HG03159 (cell line): ENCODE measurements around the gene EXD3.
"Not testable (repeated sequence)": the region's sequence is repeated elsewhere in the genome, so short reads cannot be mapped to it uniquely, and the experiment has no call there.

ENCODE experiments used
- ATAC-seq: cut with Tn5 transposase; IDR thresholded peaks from one replicate; pipeline ENCODE4 v1.9.1; 2021; ENCODE audit warnings: mild to moderate bottlenecking, moderate library complexity; ENCODE audit not compliant: unreplicated experiment

The EXD3 gene

DNA sequence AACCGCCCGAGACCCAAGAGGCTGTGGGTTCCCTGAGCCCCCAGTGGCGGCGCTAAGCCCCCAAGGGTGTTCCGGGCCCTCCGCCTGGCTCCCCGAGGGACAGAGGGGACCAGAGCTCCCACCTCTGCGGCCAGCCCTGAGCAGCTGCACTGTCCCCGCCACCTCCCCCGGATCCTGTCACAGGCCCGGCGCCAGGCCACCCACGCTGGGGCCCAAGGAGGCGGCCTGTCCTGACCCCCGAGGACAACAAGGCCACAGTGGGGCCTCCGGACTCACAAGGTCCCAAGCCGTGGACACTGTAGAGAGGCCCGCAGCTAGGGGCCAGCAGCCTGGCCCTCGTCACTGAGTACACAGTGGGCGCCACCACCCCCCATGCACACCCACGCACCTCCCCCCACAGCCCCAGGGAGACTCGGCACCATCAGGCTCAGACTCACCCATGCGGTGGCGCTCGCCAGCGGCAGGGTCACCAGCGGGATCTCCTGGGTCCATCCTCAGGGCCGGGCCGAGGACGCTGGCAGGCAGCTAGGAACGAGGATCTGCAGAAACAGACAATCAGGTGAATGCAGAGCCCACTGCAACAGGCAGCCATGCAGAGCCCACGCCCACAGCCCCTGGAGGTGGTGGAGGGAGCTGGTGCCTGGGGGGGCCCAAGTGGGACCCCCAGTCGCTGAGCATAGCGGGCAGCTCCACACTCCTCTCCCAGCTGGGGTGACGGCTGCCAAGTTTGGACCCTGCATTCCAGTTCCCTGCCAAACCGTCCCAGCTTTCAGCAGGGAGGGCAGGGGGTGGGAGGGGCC is 27.9 kb downstream of the EXD3 start:
- no peak for ATAC-seq

DNA sequence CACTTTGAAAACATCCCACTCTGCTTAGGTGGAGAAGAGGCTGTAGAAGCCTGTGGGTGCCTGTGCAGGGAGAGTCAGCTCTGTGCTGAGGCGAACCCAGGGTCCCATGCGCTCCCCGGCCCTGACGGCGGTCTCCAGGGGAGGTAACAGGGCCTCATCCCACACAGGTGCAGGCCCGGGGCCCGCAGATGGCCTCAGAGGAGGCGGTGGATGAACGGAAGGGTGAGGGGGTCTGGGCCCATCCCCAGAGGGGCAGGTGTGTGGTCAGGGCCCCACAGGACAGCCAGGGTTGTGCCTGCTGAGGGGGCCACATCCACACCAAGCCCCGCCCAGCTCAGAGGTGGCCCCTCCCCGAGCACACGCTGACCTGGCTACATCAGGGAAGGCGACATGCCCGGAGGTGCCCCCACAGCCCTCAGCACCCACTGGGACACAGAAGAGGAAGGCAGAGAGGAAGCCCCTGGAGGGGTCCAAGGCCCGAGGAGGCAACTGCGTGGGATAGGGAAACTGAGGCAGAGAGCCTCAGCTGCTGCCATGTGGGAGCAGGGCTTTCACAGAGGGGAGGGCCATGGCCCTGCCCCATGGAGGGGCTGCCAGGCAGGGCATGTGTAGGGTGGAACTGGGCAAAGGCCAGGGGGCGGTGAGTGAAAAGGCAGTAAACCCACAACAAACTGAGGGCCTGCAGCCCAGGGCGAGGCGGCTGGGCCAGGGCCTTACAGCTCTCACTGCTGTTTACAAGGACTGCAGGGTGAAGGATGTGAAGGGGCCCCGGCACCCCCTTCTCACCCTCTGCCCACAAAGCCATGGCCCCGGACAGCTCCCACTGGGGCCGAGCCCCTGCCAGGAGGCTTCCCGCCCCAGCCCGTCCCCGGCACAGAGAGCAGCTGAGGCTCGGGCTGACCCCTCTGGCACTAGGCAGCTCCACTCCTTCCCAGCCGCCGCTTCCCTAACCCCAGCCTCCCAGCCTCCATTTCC is 29.5 kb downstream of the EXD3 start:
- no peak for ATAC-seq

- no peak for ATAC-seq
Measured at GRCh38 chr9:137392232-137393007, 30.5 kb downstream of the EXD3 start.

DNA sequence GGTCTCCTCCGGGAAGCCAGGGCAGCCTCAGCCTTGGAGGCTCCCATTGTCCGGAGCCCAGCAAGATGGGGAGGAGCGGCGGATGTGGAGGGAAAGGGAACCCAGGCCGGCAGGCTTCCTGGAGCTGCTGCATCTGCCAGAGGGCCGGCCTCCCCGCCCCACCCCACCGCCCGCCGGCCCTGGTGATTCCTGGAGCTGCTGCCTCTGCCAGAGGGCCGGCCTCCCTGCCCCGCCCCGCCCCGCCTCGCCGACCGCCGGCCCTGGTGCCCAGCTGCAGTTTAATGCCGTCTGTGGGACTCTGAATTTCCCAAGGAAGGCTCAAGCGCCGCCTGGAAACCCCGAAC is 31.6 kb downstream of the EXD3 start:
- no peak for ATAC-seq

- ATAC-seq, result no peak
Measured at GRCh38 chr9:137390553-137391410, 32.2 kb downstream of the EXD3 start.

GRCh38 chr9:137389428-137389746 is 33.6 kb downstream of the EXD3 start:
- ATAC-seq, result no peak

DNA sequence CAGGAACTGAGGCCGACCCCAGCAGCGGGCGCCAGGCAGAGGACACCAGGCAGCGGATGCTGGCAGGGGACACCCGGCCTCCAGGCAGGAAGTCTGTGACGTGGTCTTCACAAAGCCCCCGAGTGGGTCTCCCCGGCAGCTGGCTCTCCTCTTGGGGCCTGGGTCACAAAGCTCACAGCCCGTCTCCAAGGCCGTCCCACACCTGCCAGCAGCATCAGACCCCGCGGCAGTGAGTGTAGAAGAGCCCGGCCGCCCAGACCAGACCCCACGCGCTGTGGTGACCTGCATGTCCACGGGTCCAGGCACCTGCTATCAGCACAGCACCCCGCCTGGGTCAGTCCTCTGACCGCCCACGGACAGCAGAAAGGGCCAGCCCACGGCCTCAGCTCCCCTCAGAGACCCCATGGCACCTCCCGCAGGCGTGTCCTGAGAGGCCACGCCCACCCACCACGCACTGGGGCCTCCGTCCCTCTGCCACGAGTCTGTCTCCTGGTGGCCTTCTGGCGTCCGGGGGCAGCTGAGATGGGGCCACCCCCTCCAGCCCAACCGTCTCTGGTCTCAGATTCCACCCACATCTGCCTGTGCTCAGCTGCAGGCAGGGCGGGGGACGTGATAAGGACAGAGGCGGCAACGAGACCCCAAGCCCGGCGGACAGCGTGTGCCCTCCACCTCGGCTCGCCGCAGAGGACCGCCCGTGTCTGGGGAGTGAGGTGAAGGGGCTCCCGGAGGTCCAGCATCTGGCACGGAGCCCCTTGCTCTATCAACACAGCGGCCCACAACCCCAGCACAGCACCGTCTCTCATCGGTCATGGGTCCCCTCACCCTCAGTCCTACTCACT is 34.2 kb downstream of the EXD3 start:
- no peak for ATAC-seq

- ATAC-seq, result no peak
Measured at GRCh38 chr9:137387891-137388560, 34.9 kb downstream of the EXD3 start.

DNA sequence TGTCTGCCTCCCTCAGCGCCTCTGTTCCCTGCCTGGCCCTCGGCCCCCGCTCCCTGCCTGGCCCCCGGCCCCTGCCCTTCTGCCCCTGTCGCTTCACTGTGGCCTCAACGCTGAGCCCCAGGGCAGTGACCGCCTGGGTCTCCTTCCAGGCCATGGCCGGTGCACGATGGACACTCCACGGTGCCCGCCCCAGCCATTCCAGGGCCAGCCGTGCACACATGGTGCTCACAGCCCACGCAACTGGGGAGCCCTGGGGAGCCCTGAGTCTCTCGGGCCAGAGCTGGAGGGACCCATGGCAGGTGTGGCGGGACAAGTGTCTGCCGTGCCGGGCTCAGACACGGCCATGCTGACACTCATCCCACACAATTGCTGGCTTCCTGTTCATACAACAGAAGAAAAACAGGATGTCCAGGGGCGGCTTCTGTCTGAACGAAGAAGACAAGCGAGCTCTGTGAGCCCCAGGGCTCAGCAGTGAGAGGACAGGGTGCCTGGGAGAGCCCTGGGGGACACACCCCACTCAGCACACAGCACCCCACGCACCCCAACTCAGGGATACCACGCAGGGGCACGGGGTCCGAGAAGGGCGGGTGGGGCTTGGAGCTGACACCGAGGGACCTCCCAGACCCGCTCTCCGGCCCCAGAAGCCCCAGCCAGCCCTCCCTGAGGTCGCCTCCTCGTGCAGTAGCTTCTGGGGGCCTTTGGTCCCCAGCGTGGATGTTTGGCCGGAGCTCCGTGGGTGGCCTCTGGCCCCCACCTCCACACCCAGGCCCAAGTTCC is 35.7 kb downstream of the EXD3 start:
- ATAC-seq, result no peak

GRCh38 chr9:137386507-137387113 is 36.4 kb downstream of the EXD3 start:
- ATAC-seq, result not testable (repeated sequence)

- ATAC-seq, result no peak
Measured at GRCh38 chr9:137385061-137385655, 37.8 kb downstream of the EXD3 start.

DNA sequence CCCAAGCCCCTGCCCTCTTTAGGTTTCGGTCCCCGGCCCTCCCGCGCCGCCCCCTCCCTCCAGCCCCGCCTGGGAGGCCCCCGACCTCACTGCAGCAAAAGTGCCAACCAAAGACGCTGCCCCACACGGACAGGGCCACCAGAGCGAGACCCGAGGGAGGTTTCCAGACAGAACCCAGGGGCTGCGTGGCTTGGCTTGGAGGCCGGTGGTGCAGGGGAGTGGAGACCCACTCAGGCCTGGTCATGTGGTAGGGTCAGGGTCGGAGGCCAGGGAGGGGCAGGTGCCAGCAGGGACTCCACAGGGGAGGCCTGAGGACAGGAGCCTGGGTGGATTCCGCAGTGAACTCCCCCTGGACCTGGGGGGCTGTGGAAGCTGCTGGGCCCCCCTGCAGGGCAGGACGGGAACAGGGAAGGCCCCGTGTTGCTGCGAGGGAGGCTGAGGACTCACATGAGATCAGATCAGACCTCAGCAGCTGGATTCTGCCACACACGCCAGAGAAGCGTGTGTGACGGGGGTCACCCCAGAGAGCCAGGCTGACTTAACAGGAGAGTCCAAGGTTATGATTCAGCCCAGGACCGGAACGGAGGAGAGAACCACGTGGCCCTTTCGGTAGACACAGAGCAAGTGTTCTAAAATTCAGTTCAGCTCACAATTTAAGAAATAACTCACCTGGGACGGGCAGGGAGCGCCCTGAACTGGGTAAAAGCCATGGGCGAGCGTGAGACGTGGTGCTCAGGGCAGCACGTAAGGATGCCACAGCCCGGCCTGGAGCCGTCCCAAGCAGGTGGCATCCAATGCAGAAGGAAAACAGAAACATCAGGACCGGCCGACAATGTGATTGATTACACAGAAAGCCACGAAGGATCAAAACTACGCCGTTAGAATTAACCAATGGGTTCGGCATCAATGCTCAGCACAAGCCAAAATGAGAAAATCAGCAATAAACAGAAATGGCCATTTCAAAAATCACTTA is 38.9 kb downstream of the EXD3 start:
- ATAC-seq, result no peak

GRCh38 chr9:137383081-137383783 is 39.7 kb downstream of the EXD3 start:
- no peak for ATAC-seq

DNA sequence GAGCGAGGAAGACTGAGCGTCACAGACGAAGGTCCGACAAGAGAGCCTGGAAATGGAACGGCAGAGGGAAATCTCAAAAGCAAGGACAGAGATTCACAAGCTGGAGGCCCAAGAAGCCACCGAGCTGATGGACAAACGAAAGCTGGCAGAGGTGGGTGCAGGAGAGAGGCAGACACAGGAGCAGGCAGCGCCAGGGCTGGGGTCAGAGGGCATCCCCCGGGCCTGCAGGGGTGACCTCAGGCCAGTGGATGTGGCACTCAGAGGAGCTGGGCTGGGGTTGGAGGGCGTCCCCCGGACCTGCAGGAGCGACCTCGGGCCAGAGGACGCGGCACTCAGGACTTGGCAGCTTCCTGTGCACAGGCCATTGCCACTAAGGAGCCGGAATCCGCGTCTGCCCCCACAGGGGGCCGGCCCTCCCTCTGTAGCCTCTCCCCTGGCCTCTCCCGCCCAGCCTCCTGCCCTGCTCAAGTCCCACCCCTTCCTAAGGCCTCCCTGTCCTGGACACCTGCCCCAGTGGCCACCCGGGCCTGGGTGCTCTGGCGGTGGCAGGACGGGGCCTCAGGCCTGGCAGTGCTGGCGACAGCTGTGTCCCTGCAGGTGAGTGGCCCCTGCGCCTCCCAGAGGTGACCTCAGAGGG is 40.4 kb downstream of the EXD3 start:
- ATAC-seq, result no peak
